HepG2 (cell line): ENCODE data around the gene PNLIPRP1. TPM values are rescaled to one million over a fixed set of nuclear protein-coding genes. Genes with fewer than 3 reads are reported as not detected.

Source experiments
- ATF3 ChIP-seq: sonication (generic); formaldehyde crosslinking; IDR thresholded peaks from 2 replicates; pipeline ENCODE4 v1.4.0; 2020; ENCODE audit warnings: missing genetic modification reagents
- CBFB ChIP-seq: sonication (generic); formaldehyde crosslinking; IDR thresholded peaks from 2 replicates; pipeline ENCODE4 v1.4.0; 2020; ENCODE audit warnings: missing genetic modification reagents
- CREM ChIP-seq, 2 experiments: sonication (generic) in 1 of 2; formaldehyde crosslinking in 1 of 2; IDR thresholded peaks; 2 replicates each; pipeline versions ENCODE4 v1.4.0 to v1.6.1; 2016 to 2020; ENCODE audit warnings: antibody characterized with exemption in 1 of 2, mild to moderate bottlenecking in 1 of 2, missing genetic modification reagents in 1 of 2
- ETV6 ChIP-seq: sonication (generic); formaldehyde crosslinking; conservative IDR thresholded peaks from 2 replicates; pipeline ENCODE4 v1.4.0; 2020; ENCODE audit warnings: missing genetic modification reagents
- FOXC1 ChIP-seq: sonication (generic); formaldehyde crosslinking; IDR thresholded peaks from 2 replicates; pipeline ENCODE4 v1.8.0; 2022; ENCODE audit warnings: mild to moderate bottlenecking, missing genetic modification reagents, borderline replicate concordance
- GATAD2A ChIP-seq: IDR thresholded peaks from 2 replicates; pipeline ENCODE4 v1.6.1; 2016
- LCORL ChIP-seq, 2 experiments: fragments of 450-650 bp in 1 of 2; sonication (generic) in 1 of 2; formaldehyde crosslinking in 1 of 2; IDR thresholded peaks; 2 replicates each; pipeline versions ENCODE4 v1.5.0 to v1.6.1; 2017 to 2020; ENCODE audit warnings: antibody characterized with exemption in 1 of 2, missing genetic modification reagents in 1 of 2
- PLSCR1 ChIP-seq: sonication (generic); formaldehyde crosslinking; IDR thresholded peaks from 2 replicates; pipeline ENCODE4 v1.5.0; 2020; ENCODE audit warnings: missing genetic modification reagents, mild to moderate bottlenecking, borderline replicate concordance
- TFAP4 ChIP-seq: sonication (generic); IDR thresholded peaks from 2 replicates; pipeline ENCODE4 v1.6.1; 2016; ENCODE audit warnings: low read depth, borderline replicate concordance
- ZFP91 ChIP-seq: sonication (generic); formaldehyde crosslinking; IDR thresholded peaks from 2 replicates; pipeline ENCODE4 v1.9.0; 2022; ENCODE audit warnings: missing genetic modification reagents, mild to moderate bottlenecking, borderline replicate concordance
- ZMYM4 ChIP-seq: sonication (generic); formaldehyde crosslinking; IDR thresholded peaks from 2 replicates; pipeline ENCODE4 v1.8.1; 2023; ENCODE audit warnings: mild to moderate bottlenecking, missing genetic modification reagents
- ZNF510 ChIP-seq: sonication (generic); formaldehyde crosslinking; IDR thresholded peaks from 2 replicates; pipeline ENCODE4 v1.4.0; 2020; ENCODE audit warnings: low read depth, mild to moderate bottlenecking, missing genetic modification reagents
- ZNF562 ChIP-seq: sonication (generic); formaldehyde crosslinking; IDR thresholded peaks from 2 replicates; pipeline ENCODE4 v1.8.0; 2022; ENCODE audit warnings: missing genetic modification reagents, borderline replicate concordance
- ZNF569 ChIP-seq: sonication (generic); formaldehyde crosslinking; IDR thresholded peaks from 2 replicates; pipeline ENCODE4 v1.5.0; 2020; ENCODE audit warnings: mild to moderate bottlenecking, missing genetic modification reagents, moderate library complexity, borderline replicate concordance
- ZNF572 ChIP-seq: sonication (generic); formaldehyde crosslinking; IDR thresholded peaks from 2 replicates; pipeline ENCODE4 v1.5.1; 2020; ENCODE audit warnings: mild to moderate bottlenecking, missing genetic modification reagents
- ZNF580 ChIP-seq: IDR thresholded peaks from 2 replicates; pipeline ENCODE4 v1.6.1; 2016; ENCODE audit warnings: low read depth, borderline replicate concordance
- ZSCAN29 ChIP-seq: sonication (generic); formaldehyde crosslinking; conservative IDR thresholded peaks from 2 replicates; pipeline ENCODE4 v1.4.0; 2020; ENCODE audit warnings: mild to moderate bottlenecking, missing genetic modification reagents
- polyA plus RNA-seq, 8 experiments: library from polyadenylated mRNA; depleted of rRNA in 3 of 8; stranded (reverse) in 7 of 8; unstranded in 1 of 8; fragments of >200 nt; fragmentation: Illumina TruSeq in 4 of 8; extraction: Trizol in 4 of 8; gene quantifications; 2 replicates each; pipeline versions ENCODE4 v1.2.1 to v1.2.3, GENCODE V29; 2011 to 2016; ENCODE audit warnings: low read depth in 4 of 8, missing spikeins in 1 of 8, mixed read lengths in 1 of 8; ENCODE audit not compliant: insufficient read depth in 1 of 8
- total RNA-seq, 5 experiments: library from RNA; depleted of rRNA; stranded (reverse); fragments of >200 nt; fragmentation: Illumina TruSeq; extraction: Trizol; gene quantifications; 2 replicates each; pipeline ENCODE4 v1.2.3, GENCODE V29; 2016; ENCODE audit warnings: low read depth in 1 of 5
- TF ChIP-seq, protein P1 (sequence below): sonication (generic); formaldehyde crosslinking; IDR thresholded peaks from 2 replicates; pipeline ENCODE4 v1.8.0; 2022; ENCODE audit warnings: low read depth, missing genetic modification reagents
- TF ChIP-seq, protein P2 (sequence below): sonication (generic); formaldehyde crosslinking; IDR thresholded peaks from 2 replicates; pipeline ENCODE4 v1.9.0; 2021; ENCODE audit warnings: missing genetic modification reagents, borderline replicate concordance
- TF ChIP-seq, protein P3 (sequence below): sonication (generic); formaldehyde crosslinking; IDR thresholded peaks from 2 replicates; pipeline ENCODE4 v1.5.0; 2020; ENCODE audit warnings: missing genetic modification reagents

The PNLIPRP1 gene
- total and polyA plus RNA-seq, 2 of the 13 experiments (the other 11 are each of a cell fraction or from before 2014, with no cell fraction given) = not detected

DNA sequence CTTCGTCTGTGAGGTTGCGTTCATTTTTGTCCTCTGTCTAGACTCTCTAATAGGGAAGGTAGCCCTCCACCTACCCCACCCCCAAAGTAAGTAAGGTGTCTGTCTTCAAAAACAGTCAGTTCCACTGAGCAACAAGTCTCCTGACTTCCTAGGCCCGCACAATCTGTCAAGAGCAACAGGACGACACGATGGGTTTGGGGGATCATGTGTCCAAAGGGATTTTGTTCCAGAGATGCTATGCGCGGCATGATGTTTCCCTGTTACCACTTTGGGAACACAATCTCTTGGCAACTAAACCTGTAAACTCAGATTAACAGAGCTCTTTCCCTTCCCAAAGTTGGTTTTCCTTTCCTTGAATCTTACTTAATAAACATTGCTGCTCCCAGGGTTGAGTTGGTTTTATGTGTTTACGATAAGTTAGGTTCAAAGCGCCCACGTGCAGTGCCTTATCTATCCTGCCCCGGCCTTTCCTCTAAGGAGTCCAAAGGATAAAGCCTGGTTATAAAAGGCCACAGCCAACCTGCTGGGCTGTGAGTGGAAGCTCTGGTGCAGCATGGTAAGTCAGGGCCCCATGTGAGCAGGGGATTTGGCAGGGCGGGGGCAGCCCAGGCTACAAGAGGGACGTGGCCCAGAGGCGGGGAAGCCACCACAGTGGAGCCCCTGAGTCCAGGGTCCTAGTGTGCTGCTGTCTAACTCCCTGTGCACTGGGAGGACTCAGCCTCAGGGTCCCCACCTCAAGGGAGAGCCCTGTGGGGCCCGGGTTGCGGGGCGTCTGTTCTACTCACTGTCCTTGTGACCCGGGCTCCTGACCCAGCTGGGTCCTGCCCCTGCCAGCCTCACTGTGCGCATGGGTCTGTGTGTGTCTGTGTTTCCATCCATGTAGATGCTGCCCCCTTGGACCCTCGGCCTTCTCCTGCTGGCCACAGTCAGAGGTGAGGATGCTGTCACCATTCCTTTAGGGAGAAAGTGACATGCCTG lies 30.0 kb downstream of the PNLIPRP1 start, which contains the start of gene PNLIPRP2 (continued):
- TF ChIP-seq, protein P1, sequence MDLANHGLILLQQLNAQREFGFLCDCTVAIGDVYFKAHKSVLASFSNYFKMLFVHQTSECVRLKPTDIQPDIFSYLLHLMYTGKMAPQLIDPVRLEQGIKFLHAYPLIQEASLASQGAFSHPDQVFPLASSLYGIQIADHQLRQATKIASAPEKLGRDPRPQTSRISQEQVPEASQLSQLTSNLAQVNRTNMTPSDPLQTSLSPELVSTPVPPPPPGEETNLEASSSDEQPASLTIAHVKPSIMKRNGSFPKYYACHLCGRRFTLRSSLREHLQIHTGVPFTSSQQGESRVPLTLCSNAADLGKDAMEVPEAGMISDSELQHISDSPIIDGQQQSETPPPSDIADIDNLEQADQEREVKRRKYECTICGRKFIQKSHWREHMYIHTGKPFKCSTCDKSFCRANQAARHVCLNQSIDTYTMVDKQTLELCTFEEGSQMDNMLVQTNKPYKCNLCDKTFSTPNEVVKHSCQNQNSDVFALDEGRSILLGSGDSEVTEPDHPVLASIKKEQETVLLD (CRISPR knock-in tag) = no peak
- TF ChIP-seq GATAD2A (CRISPR knock-in tag) (0 out of 2 replicates have a peak, but pooled peaks have one; percentile 26), ZNF562 (no peak), ETV6 (no peak), CBFB (CRISPR knock-in tag) (no peak), CREM (IDR thresholded peaks at IDR 0.05) (no peak), CREM (CRISPR knock-in tag; IDR thresholded peaks at IDR 0.05) (no peak), ATF3 (CRISPR knock-in tag) (no peak), ZFP91 (CRISPR knock-in tag) (no peak), PLSCR1 (no peak), ZNF572 (CRISPR knock-in tag) (no peak), ZNF580 (CRISPR knock-in tag) (no peak), ZSCAN29 (CRISPR knock-in tag) (no peak), ZNF510 (CRISPR knock-in tag) (no peak), LCORL (IDR thresholded peaks at IDR 0.05) (no peak), LCORL (CRISPR knock-in tag; IDR thresholded peaks at IDR 0.05) (0 out of 2 replicates have a peak, but pooled peaks have one; percentile 32), ZMYM4 (CRISPR knock-in tag) (0 out of 2 replicates have a peak, but pooled peaks have one; percentile 17), FOXC1 (CRISPR knock-in tag) (no peak), TFAP4 (no peak), ZNF569 (CRISPR knock-in tag) (no peak)
- TF ChIP-seq, protein P2, sequence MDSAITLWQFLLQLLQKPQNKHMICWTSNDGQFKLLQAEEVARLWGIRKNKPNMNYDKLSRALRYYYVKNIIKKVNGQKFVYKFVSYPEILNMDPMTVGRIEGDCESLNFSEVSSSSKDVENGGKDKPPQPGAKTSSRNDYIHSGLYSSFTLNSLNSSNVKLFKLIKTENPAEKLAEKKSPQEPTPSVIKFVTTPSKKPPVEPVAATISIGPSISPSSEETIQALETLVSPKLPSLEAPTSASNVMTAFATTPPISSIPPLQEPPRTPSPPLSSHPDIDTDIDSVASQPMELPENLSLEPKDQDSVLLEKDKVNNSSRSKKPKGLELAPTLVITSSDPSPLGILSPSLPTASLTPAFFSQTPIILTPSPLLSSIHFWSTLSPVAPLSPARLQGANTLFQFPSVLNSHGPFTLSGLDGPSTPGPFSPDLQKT = no peak
- TF ChIP-seq, protein P3, sequence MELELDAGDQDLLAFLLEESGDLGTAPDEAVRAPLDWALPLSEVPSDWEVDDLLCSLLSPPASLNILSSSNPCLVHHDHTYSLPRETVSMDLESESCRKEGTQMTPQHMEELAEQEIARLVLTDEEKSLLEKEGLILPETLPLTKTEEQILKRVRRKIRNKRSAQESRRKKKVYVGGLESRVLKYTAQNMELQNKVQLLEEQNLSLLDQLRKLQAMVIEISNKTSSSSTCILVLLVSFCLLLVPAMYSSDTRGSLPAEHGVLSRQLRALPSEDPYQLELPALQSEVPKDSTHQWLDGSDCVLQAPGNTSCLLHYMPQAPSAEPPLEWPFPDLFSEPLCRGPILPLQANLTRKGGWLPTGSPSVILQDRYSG (CRISPR knock-in tag) = no peak
